H1 (cell line): Measurements from ENCODE around the gene HES3. TPM values are rescaled to one million over a fixed set of nuclear protein-coding genes. Genes with fewer than 3 reads are reported as not detected.

ENCODE experiments used
- CTCF ChIA-PET: fragments of 300-600 bp; sonication (Branson Sonifier 250); formaldehyde crosslinking; loops from one replicate; lab custom pipeline; 2021; ENCODE audit not compliant: partially characterized antibody; lab: Charles Lee
- POLR2A ChIA-PET: fragments of 300-600 bp; sonication (Branson Sonifier 250); formaldehyde crosslinking; loops from one replicate; lab custom pipeline; 2021; ENCODE audit warnings: inconsistent platforms; ENCODE audit not compliant: partially characterized antibody; lab: Charles Lee
- DNase-seq, 2 experiments: peaks; one replicate each; pipeline versions ENCODE4 v3.0.0 to v3.0.0-alpha.2; 2010 to 2022; ENCODE audit warnings: low spot score in 2 of 2, low read depth in 1 of 2, mixed read lengths in 1 of 2
- FAIRE-seq: peaks from 2 replicates; lab custom pipeline; 2011; peaks lifted over from hg19 to GRCh38; lab: Jason Lieb, UNC
- H2AFZ ChIP-seq: 2 replicates; pipeline ENCODE4 v1.8.1; 2012; ENCODE audit warnings: low read length, inconsistent platforms
- H2AK5ac ChIP-seq: 2 replicates; pipeline ENCODE4 v1.6.1; 2013; ENCODE audit warnings: low read depth, low read length
- H2BK120ac ChIP-seq: replicated peaks from 2 replicates; pipeline ENCODE3; 2013; ENCODE audit warnings: low read depth, low read length, inconsistent platforms
- H2BK12ac ChIP-seq: 2 replicates; pipeline ENCODE4 v1.6.1; 2013; ENCODE audit warnings: low read depth, low read length
- H2BK15ac ChIP-seq: 2 replicates; pipeline ENCODE4 v1.6.1; 2013; ENCODE audit warnings: low read length
- H2BK20ac ChIP-seq: 2 replicates; pipeline ENCODE4 v1.6.1; 2013; ENCODE audit warnings: low read length
- H2BK5ac ChIP-seq: 2 replicates; pipeline ENCODE4 v1.6.1; 2013; ENCODE audit warnings: low read depth, low read length
- H3K14ac ChIP-seq: 2 replicates; pipeline ENCODE4 v1.6.1; 2013; ENCODE audit warnings: inconsistent platforms; ENCODE audit not compliant: insufficient read length
- H3K18ac ChIP-seq: 2 replicates; pipeline ENCODE4 v1.6.1; 2013; ENCODE audit warnings: low read length; ENCODE audit errors: extremely low read depth
- H3K23ac ChIP-seq: 2 replicates; pipeline ENCODE4 v1.6.1; 2013; ENCODE audit warnings: inconsistent platforms; ENCODE audit not compliant: insufficient read length
- H3K23me2 ChIP-seq: 2 replicates; pipeline ENCODE4 v1.6.1; 2013; ENCODE audit warnings: low read depth, low read length
- H3K27ac ChIP-seq: 2 replicates; pipeline ENCODE4 v1.6.1; 2011; ENCODE audit warnings: low read depth, low read length, inconsistent platforms
- H3K27me3 ChIP-seq, 4 experiments: replicated peaks in 1 of 4; 1 replicate in 1 of 4; 2 replicates in 3 of 4; pipeline versions ENCODE4 v1.6.1 to v1.8.1; 2011 to 2013; ENCODE audit warnings: low read length in 3 of 4, mild to moderate bottlenecking in 3 of 4, inconsistent platforms in 2 of 4, mixed read lengths in 2 of 4, moderate library complexity in 1 of 4; ENCODE audit not compliant: control insufficient read depth in 3 of 4, insufficient read depth in 3 of 4; ENCODE audit errors: extremely low read depth in 1 of 4
- H3K36me3 ChIP-seq, 4 experiments: 2 replicates each; pipeline versions ENCODE4 v1.6.1 to v1.8.1; 2011 to 2013; ENCODE audit warnings: mild to moderate bottlenecking in 4 of 4, low read length in 3 of 4, moderate library complexity in 2 of 4, control low read depth in 1 of 4, inconsistent platforms in 1 of 4; ENCODE audit not compliant: insufficient read depth in 4 of 4, control insufficient read depth in 2 of 4
- H3K4ac ChIP-seq: replicated peaks from 2 replicates; pipeline ENCODE3; 2013; ENCODE audit warnings: low read length, low read depth, mixed read lengths, inconsistent platforms; ENCODE audit not compliant: insufficient read length
- H3K4me1 ChIP-seq, 4 experiments: replicated peaks in 1 of 4; 1 replicate in 1 of 4; 2 replicates in 3 of 4; pipeline versions ENCODE4 v1.6.1 to v1.8.1; 2011 to 2013; ENCODE audit warnings: low read length in 3 of 4, inconsistent platforms in 2 of 4, mixed read lengths in 1 of 4; ENCODE audit not compliant: insufficient read depth in 4 of 4, control insufficient read depth in 3 of 4
- H3K4me2 ChIP-seq, 2 experiments: 2 replicates each; pipeline versions ENCODE4 v1.6.1 to v1.8.1; 2011 to 2013; ENCODE audit warnings: low read depth in 2 of 2, low read length in 2 of 2, control low read depth in 1 of 2, inconsistent platforms in 1 of 2, mild to moderate bottlenecking in 1 of 2; ENCODE audit not compliant: insufficient read depth in 1 of 2
- H3K4me3 ChIP-seq, 4 experiments: fragments of 200-600, 300-600 bp in 1 of 4; sonication (generic), shearing (Covaris generic), sonication (Bioruptor Twin) in 1 of 4; 2 replicates each; pipeline versions ENCODE4 v1.5.1 to v1.8.1; 2011 to 2016; ENCODE audit warnings: low read length in 4 of 4, low read depth in 3 of 4, control low read depth in 2 of 4, inconsistent platforms in 2 of 4, mild to moderate bottlenecking in 2 of 4, mixed read lengths in 1 of 4, moderate library complexity in 1 of 4; ENCODE audit not compliant: insufficient read depth in 2 of 4; ENCODE audit errors: extremely low read depth in 1 of 4
- H3K56ac ChIP-seq: replicated peaks from 2 replicates; pipeline ENCODE3; 2013; ENCODE audit warnings: low read depth, mild to moderate bottlenecking, mixed read lengths, low read length, inconsistent platforms; ENCODE audit not compliant: insufficient read length
- H3K79me1 ChIP-seq: 2 replicates; pipeline ENCODE4 v1.6.1; 2013; ENCODE audit warnings: low read depth, low read length, control low read depth
- H3K79me2 ChIP-seq, 2 experiments: 2 replicates each; pipeline versions ENCODE4 v1.6.1 to v1.8.1; 2012 to 2013; ENCODE audit warnings: low read length in 2 of 2, mild to moderate bottlenecking in 2 of 2, inconsistent platforms in 1 of 2; ENCODE audit not compliant: insufficient read depth in 2 of 2, control insufficient read depth in 1 of 2
- H3K9ac ChIP-seq, 4 experiments: replicated peaks in 1 of 4; 1 replicate in 1 of 4; 2 replicates in 3 of 4; pipeline versions ENCODE4 v1.6.1 to v1.8.1; 2011 to 2013; ENCODE audit warnings: low read depth in 3 of 4, low read length in 3 of 4, control low read depth in 2 of 4, mild to moderate bottlenecking in 2 of 4, moderate library complexity in 2 of 4, inconsistent platforms in 1 of 4; ENCODE audit errors: extremely low read depth in 1 of 4
- H3K9me3 ChIP-seq, 2 experiments: 2 replicates each; pipeline versions ENCODE4 v1.6.1 to v1.8.1; 2012 to 2013; ENCODE audit warnings: mild to moderate bottlenecking in 2 of 2, moderate library complexity in 2 of 2, control low read depth in 1 of 2, inconsistent platforms in 1 of 2, low read depth in 1 of 2, low read length in 1 of 2, mixed read lengths in 1 of 2; ENCODE audit not compliant: insufficient read depth in 2 of 2
- H4K20me1 ChIP-seq, 2 experiments: replicated peaks in 1 of 2; 2 replicates each; pipeline versions ENCODE3 to v1.8.1; 2011 to 2013; ENCODE audit warnings: inconsistent platforms in 2 of 2, low read length in 2 of 2, mild to moderate bottlenecking in 1 of 2; ENCODE audit not compliant: insufficient read depth in 2 of 2, control insufficient read depth in 1 of 2
- H4K5ac ChIP-seq: 2 replicates; pipeline ENCODE4 v1.6.1; 2013; ENCODE audit warnings: low read length, low read depth, mixed read lengths, inconsistent platforms; ENCODE audit not compliant: insufficient read length
- H4K8ac ChIP-seq: 2 replicates; pipeline ENCODE4 v1.8.0; 2013; ENCODE audit warnings: mild to moderate bottlenecking, moderate library complexity, low read length, inconsistent platforms; ENCODE audit not compliant: insufficient read depth; ENCODE audit errors: extremely low read depth
- H4K91ac ChIP-seq: replicated peaks from 2 replicates; pipeline ENCODE3; 2013; ENCODE audit warnings: low read length, mixed read lengths, inconsistent platforms; ENCODE audit not compliant: insufficient read length
- CBX5 ChIP-seq: fragments of 300-800, 300-1000 bp; sonication (generic); IDR thresholded peaks from 2 replicates; pipeline ENCODE4 v1.7.1; 2016; ENCODE audit warnings: antibody characterized with exemption, low read length, low read depth
- CEBPB ChIP-seq: IDR thresholded peaks from 2 replicates; pipeline ENCODE4 v1.6.1; 2012; ENCODE audit warnings: low read depth, low read length
- JUN ChIP-seq: IDR thresholded peaks from 2 replicates; pipeline ENCODE4 v1.6.1; 2011; ENCODE audit warnings: low read depth, mild to moderate bottlenecking, improper control_type of control experiment, low read length
- MAFK ChIP-seq: IDR thresholded peaks from 2 replicates; pipeline ENCODE4 v1.6.1; 2012; ENCODE audit warnings: low read depth, mild to moderate bottlenecking, improper control_type of control experiment, low read length
- POLR2A ChIP-seq, 2 experiments: IDR thresholded peaks; 1 replicate in 1 of 2; 2 replicates in 1 of 2; pipeline ENCODE4 v1.6.1; 2011; ENCODE audit warnings: low read depth in 2 of 2, low read length in 2 of 2, mild to moderate bottlenecking in 2 of 2; ENCODE audit errors: control extremely low read depth in 1 of 2
- TAF1 ChIP-seq: IDR thresholded peaks from 2 replicates; pipeline ENCODE4 v1.6.1; 2011; ENCODE audit warnings: mild to moderate bottlenecking, low read depth, low read length
- USF2 ChIP-seq: IDR thresholded peaks from 2 replicates; pipeline ENCODE4 v1.6.1; 2011; ENCODE audit warnings: low read length, improper control_type of control experiment
- YY1 ChIP-seq: IDR thresholded peaks from 2 replicates; pipeline ENCODE4 v1.6.1; 2011; ENCODE audit warnings: low read depth, mild to moderate bottlenecking, low read length
- WGBS, 2 experiments: shearing (Covaris generic) in 1 of 2; methylation state at CpG; one replicate each; pipeline versions ENCODE4 v1.1.6 to v1.1.7; 2013 to 2015; ENCODE audit warnings: low lambda C conversion rate in 2 of 2, mixed read lengths in 2 of 2, inconsistent platforms in 1 of 2, low coverage in 1 of 2, missing lambda C conversion rate in 1 of 2; ENCODE audit not compliant: insufficient replicate concordance in 2 of 2, insufficient coverage in 1 of 2, insufficient read length in 1 of 2; ENCODE audit errors: extremely low coverage in 1 of 2, missing lambda C conversion rate in 1 of 2; 5-methylcytosine and 5-hydroxymethylcytosine counted together
- polyA plus RNA-seq, 7 experiments: library from polyadenylated mRNA; depleted of rRNA in 3 of 7; stranded (reverse) in 5 of 7; unstranded in 2 of 7; fragments of >200 nt in 5 of 7; fragments of 200-250 nt in 2 of 7; gene quantifications; 1 replicate in 5 of 7; 2 replicates in 1 of 7; 4 replicates in 1 of 7; pipeline versions ENCODE4 v1.2.1 to v1.2.3, GENCODE V29; 2011 to 2013; ENCODE audit warnings: missing spikeins in 2 of 7, mixed read lengths in 2 of 7
- total RNA-seq: library from RNA; stranded (reverse); fragmentation: NEBNext Ultra II Directional; extraction: Animal tissue kit (Norgen Biotek cat#: 25700); gene quantifications from 2 replicates; pipeline ENCODE4 v1.2.1, GENCODE V29; 2021

Gene HES3
- total and polyA plus RNA-seq, 2 of the 8 experiments (the other 6 are each of a cell fraction or from before 2014, with no cell fraction given), result 38.8 to 54.3 TPM

DNA sequence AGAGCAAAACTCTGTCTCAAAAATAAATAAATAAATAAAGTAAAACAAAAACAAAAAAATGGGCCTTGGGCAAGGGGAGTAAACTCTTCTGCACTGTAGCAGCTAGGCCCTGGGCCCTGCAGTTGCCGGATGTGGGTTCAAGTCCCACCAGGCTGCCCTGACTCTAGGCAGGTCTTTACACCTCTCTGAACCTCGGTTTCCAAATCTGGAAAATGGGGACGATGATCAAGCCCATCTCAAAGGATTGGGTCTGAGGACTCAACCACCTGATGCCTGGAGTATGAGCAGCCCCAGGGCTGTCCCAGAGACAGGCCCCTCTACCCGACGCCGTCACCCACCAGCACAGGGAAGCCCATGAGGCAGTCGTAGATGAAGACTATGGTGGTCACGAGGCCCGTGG is 9.4 kb downstream of the HES3 start:
- DNase-seq (no peak), FAIRE-seq (no peak)
- no peak overlapping the region for H3K27ac ChIP-seq
- no peak overlapping the region for H2BK12ac ChIP-seq
- H3K14ac ChIP-seq, result no peak overlapping the region
- H4K91ac ChIP-seq, result no peak overlapping the region
- no peaks in the 10 kb centered on the region for H3K79me1 ChIP-seq
- peaks cover 2 to 28% of the 10 kb centered on the region in 2 experiments for H4K20me1 ChIP-seq
- H3K23me2 ChIP-seq, result peaks cover 11% of the 10 kb centered on the region; the same call in 1 of the 2 replicates
- H3K56ac ChIP-seq, result no peak overlapping the region
- H4K5ac ChIP-seq, result no peak overlapping the region
- H2BK5ac ChIP-seq, result no peak overlapping the region
- peaks cover 0 to 9% (median 6%) of the 10 kb centered on the region in 4 experiments; a peak in 4 of 7 replicates for H3K4me1 ChIP-seq
- POLR2A ChIA-PET, result interaction anchor here (9.3 kb wide), 1 partner anchor 16 kb away, joined by 64 read pairs; the partner anchor contains the start of gene ICMT
- no peak overlapping the region for H2BK120ac ChIP-seq
- H3K36me3 ChIP-seq, result no peaks in the 10 kb centered on the region; a peak in 1 of 8 replicates
- TF ChIP-seq YY1, result no peak
- TF ChIP-seq TAF1, result no peak
- no peak for TF ChIP-seq CEBPB
- no peak for TF ChIP-seq MAFK
- TF ChIP-seq POLR2A (IDR thresholded peaks at IDR 0.05; ENCODE audit: control extremely low read depth in 1 of 2, low read depth in 2 of 2, low read length in 2 of 2), result no peak
- TF ChIP-seq CBX5, result no peak
- TF ChIP-seq USF2, result no peak
- no peak for TF ChIP-seq JUN
- H3K9me3 ChIP-seq, result no peaks in the 10 kb centered on the region
- H3K4me2 ChIP-seq, result no peak overlapping the region
- H3K9ac ChIP-seq, result no peak overlapping the region
- WGBS, 2 experiments, result 96% methylated on average over 9 of the region's 9 CpGs; no CpG with 5 or more reads in 1 of the 2 experiments
- H2BK20ac ChIP-seq, result no peak overlapping the region
- H2AK5ac ChIP-seq, result no peak overlapping the region
- no peak overlapping the region for H3K18ac ChIP-seq
- H3K23ac ChIP-seq, result no peak overlapping the region
- no peak overlapping the region for H2AFZ ChIP-seq
- no peaks in the 10 kb centered on the region for H3K79me2 ChIP-seq
- no peak overlapping the region for H4K8ac ChIP-seq
- no peak overlapping the region for H3K4ac ChIP-seq
- H3K27me3 ChIP-seq, result peaks cover 16 to 35% (median 30%) of the 10 kb centered on the region in 4 experiments
- no peak overlapping the region for H3K4me3 ChIP-seq
- no peak overlapping the region for H2BK15ac ChIP-seq
- CTCF ChIA-PET, result interaction anchor here (0.8 to 19.1 kb wide), 11 partner anchors 11 to 185 kb away, joined by 3 to 353 read pairs (median 7); partner anchors contain the start of genes RNF207 and RPL22
